Measurements from ENCODE around the gene SMIM41.

- TF ChIP-seq CTCF (optimal IDR thresholded peaks at IDR 0.05 in 1 of 3, IDR thresholded peaks at IDR 0.05 in 1 of 3, conservative IDR thresholded peaks at IDR 0.05 in 1 of 3; ENCODE audit: extremely low read depth in 1 of 3, insufficient read depth in 2 of 3, low read length in 3 of 3) (no peak), EZH2 (IDR thresholded peaks at IDR 0.05; ENCODE audit: low read length) (no peak)
Measured at GRCh38 chr12:52086944-52087835, 7.7 kb downstream of the SMIM41 start.

Measured in keratinocyte (primary cell).